EH (cell line): ENCODE results near the gene PIGL.
"Not testable (repeated sequence)": the region's sequence is repeated elsewhere in the genome, so short reads cannot be mapped to it uniquely, and the experiment has no call there.

Experiments used
- DNase-seq: peaks from one replicate; pipeline ENCODE4 v3.0.0-alpha.2; 2015; ENCODE audit warnings: low read depth

PIGL gene

DNA sequence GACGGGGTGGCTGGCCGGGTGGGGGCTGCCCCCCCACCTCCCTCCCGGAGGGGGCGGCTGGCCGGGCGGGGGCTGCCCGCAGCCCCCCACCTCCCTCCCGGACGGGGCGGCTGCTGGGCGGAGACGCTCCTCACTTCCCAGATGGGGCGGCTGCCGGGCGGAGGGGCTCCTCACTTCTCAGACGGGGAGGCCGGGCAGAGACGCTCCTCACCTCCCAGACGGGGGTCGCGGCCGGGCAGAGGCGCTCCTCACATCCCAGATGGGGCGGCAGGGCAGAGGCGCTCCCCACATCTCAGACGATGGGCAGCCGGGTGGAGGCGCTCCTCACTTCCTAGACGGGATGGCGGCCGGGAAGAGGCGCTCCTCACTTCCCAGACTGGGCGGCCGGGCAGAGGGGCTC lies 95.1 kb downstream of the PIGL start:
- DNase-seq, result not testable (repeated sequence)

GRCh38 chr17:16313139-16314090 lies 96.4 kb downstream of the PIGL start:
- no peak for DNase-seq

DNA sequence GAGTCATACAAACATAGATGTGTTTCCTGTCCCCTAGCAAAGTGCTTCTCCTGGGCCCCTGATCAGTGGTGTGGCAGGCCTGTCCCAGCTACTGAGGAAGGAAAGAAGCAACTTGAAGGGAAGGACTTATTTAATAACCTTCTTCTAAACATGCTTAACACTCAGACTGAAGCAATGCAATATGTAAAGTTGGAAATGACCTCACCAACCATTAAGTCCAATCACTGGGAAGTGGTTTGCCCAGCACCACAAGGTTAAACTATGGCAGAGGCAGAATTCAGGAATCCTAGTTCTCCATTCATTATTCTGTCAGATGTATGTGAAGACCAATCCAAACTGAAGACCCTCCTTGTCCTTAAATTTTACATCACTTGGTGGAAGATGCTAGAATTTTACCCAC lies 97.2 kb downstream of the PIGL start:
- DNase-seq, result peak; percentile 23

DNA sequence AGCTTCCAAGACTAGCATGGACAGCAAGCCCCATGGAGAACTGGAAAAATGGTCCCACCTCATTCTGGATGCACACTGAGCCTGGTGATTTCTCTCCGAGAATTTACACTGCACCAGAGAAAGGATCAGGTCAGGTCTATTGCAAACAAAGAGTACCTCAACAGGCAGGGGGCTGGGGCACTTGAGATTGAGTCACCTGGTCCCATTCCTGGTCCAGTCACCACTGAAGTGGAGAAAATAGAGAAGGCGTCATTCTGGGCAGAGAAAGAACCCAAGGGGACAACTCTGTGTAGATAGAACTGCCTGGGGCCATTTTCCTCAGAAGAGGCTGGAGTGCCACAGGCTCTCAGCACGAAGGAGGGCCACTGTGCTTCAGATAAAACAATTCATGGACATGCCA lies 97.8 kb downstream of the PIGL start:
- no peak for DNase-seq

DNA sequence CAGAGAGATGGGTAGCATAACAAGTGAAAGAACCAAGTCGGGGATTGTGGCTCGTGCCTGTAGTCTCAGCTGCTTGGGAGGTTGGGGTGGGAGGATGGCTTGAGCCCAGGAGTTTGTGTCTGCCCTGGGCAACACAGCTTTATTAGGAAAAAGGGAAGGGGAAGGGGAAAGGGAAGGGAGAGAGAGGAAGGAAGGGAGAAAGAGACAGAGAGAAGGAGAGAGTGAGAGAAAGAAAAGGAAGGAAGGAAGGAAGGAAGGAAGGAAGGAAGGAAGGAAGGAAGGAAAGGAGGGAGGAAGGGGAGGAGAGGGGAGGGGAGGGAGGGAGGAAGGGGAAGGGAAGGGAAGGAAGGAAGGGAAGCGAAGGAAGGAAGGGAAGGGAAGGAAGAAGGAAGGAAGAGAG lies 103.0 kb downstream of the PIGL start:
- no peak for DNase-seq

DNA sequence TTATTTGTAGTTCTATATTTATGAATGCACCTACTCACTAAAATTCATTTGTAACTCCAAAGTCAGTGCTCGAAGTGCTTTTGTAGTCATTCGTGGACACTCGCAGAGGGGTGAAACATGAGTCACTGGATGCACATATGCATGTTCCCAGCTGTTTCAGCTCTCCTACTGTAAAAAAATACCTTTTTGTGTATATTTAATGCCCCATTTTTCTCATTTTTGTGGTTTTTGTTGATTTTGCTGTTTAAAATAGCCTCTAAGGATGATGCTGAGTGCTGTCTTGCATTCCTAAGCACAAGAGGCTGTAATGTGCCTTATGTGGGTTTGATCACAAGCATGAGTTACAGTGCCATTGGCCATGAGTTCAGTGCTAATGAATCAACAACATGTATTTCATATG lies 105.6 kb downstream of the PIGL start:
- peak; percentile 92 for DNase-seq

DNA sequence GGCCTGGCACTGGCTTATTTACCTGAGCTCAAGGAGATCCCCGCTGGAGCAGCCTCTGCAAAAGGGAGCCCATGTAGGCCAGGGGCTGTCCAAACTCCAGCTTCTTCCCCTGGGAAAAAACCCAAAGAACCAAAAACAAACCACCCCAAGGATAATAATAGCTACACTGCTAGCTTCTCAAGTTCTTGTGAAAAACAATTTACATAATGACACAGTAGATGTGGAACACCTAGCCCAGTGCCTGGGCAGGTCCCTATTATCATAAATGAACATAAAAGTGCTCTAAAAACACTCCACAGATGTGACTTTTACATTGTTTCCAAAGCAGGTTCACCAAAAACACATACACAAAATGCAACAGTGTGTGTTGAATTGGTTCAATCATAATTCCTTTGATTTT lies 109.0 kb downstream of the PIGL start:
- no peak for DNase-seq

GRCh38 chr17:16327018-16327417 lies 110.0 kb downstream of the PIGL start:
- no peak for DNase-seq

DNA sequence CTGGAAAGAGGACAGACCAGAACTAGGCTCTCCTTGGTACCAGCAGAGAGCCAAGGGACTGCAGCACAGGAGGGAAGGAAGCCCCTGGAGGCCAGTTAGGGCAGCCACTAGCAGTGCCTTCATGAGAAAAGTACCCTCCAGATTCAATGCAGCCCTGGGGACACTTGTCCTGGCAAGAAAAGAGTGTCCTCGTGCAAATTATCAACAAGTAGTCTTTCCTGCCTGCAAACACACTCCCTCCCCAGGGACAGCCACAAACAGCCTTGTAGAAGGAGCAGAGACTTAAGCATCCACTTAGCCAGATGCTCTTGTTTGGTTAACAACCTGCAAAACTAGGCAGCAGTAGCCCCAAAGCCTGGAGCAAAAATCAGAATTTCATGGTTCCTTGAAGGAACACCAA lies 112.0 kb downstream of the PIGL start:
- peak; percentile 6 for DNase-seq

DNA sequence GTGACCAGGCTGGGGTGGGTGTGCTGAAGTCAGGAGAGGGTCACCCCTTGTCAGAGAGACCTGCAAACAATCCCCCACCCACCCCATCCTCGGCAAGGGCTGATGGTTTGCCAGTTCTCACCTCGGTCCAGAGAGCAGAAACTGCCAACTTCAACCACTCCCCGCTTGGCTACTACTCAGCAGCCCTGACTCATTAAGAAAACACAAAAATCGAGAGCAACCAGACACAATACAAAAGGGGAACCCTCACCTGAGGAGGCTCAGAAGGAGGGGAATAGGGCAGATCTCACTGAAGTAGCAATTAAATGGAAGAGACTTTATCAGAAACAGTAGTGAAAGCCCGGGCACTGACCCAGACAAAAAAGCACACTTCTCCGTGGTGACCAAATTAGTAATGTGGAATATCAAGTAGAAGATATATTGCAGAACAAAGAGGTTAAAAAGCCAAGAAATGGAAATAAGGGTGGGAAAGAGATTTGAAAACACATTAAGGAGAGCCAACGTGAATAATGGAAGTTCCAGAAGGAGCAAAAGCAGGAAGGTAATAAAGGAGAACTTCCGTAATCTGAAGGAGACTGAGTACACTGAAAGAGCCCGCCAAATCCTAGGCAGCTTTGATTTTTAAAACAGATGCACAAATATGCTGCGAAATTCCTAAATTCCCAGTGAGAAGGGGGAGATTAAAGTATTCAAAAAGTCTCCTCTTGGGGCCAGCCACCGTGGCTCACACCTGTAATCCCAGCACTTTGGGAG lies 112.7 kb downstream of the PIGL start:
- DNase-seq, result peak; percentile 38

- DNase-seq, result no peak
These were observed 121.4 kb downstream of the PIGL start for GRCh38 chr17:16338391-16338790.

DNA sequence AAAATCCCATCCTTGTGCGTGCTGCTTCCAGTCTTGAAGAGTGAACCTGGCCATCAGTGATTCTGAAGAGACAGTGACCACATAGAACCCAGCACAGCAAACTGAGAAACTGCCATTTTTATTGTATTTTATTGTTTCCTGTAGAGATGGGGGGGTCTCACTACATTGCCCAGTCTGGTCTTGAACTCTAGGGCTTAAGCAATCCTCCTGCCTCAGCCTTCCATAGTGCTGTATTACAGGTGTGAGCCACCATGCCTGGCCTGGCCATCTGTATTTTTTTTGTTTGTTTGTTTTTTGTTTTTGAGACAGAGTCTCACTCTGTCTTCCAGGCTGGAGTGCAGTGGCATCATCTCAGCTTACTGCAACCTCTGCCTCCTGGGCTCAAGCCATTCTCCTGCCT lies 122.4 kb downstream of the PIGL start:
- no peak for DNase-seq

DNA sequence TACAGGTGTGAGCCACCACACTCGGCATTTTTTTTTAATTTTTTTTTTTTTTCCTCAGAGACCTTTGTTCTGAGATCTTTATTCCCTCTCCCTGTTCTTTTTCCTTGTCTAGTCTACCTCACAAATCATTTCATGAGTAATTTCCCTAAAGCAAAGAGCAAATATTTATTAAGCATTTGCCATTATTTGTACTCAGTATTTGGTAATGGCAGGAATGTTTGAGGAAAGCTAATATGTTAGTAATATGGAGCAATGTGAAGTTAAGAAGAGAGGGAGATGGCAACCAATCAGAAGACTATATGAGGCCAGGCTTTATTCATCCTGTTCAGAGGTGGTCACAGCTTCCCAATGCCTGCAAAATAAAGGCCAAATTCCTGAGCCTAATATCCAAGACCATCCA lies 122.9 kb downstream of the PIGL start:
- no peak for DNase-seq

DNA sequence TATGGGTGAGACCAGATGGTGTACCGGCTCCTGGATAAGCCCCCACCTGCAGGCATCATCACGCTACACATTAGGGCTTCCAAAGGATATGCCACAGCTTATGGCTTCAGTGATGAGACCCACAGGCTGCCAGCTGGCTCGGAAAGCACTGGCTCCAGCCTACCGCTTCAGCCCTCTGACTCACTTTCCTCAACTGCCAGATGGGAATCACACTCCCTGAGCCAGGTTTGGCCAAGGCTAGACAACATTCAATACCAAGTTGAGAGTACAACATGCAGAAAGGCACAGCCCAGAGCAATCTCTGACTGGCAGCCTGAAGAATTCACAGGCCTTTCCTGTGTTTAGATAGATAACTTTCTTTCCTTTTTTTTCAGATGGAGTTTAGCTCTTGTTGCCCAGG lies 126.0 kb downstream of the PIGL start:
- DNase-seq, result peak; percentile 61

GRCh38 chr17:16343569-16343968 lies 126.6 kb downstream of the PIGL start:
- DNase-seq, result no peak

- no peak for DNase-seq
These were observed 128.6 kb downstream of the PIGL start for GRCh38 chr17:16345565-16345964.

GRCh38 chr17:16346721-16347271 lies 129.8 kb downstream of the PIGL start:
- DNase-seq, result no peak

GRCh38 chr17:16348586-16348985 lies 131.6 kb downstream of the PIGL start:
- no peak for DNase-seq

- DNase-seq, result no peak
These were observed 132.4 kb downstream of the PIGL start for GRCh38 chr17:16349431-16349830.

- DNase-seq, result peak; percentile 57
These were observed 134.8 kb downstream of the PIGL start for GRCh38 chr17:16351831-16352230.

DNA sequence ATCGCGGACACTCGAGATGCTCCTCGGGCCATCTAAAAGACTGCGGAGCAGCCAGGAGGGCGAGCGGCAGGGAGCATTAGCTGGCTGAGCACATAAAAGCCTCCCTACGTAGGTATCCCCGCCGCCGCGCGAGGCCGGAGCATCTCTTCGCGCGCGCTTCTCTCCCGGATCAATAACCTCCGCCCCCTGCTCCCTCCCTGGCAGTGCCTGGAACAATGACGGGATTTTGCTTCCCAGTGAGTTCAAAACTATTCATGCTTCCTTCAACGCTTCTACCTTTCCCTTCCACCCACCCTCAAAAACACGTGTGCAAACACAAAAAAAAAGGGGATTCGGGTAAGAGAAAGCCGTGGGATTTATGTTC lies 135.3 kb downstream of the PIGL start:
- DNase-seq, result peak; percentile 42

DNA sequence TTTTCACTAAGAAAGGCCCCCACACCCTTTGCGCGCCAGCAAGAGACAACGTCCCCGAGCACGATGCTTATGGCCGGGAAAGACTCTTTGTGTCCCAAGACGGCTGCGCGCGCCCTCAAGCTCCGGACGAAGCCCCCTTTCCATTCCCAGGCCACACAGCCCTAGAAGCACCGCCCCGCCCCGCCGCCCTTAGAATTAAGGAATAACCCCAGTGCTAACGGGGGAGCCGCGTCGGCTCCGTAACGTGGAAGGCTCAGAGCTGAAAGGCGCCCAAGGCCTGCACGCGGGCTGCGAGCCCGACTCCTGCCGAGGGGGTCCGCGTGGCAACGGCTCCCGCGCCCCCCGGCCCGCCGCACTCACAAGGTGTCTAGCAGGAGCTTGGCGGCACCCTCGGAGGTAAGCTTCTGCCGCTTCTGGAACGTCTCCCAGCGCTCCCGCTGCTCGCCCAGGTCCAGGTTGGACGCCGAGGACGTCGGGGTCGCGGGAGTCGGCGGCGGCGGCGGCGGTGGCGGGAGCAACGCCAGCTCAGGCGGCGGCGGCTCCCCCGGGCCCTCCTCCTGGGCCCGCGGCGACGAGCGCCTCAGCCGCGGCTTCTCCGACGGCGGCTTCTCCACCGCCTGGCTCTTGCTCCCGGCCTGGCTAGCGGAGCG lies 135.8 kb downstream of the PIGL start:
- peak; percentile 46 for DNase-seq
